Measurements from ENCODE around the gene PCDHGA1. TPM values are rescaled to one million over a fixed set of nuclear protein-coding genes. Genes with fewer than 3 reads are reported as not detected.
"Not testable (repeated sequence)": the region's sequence is repeated elsewhere in the genome, so short reads cannot be mapped to it uniquely, and the experiment has no call there.

Gene PCDHGA1
- total RNA-seq, 4 donors from 2014 or later: 0.90 to 2.5 (median 1.8) TPM

DNA sequence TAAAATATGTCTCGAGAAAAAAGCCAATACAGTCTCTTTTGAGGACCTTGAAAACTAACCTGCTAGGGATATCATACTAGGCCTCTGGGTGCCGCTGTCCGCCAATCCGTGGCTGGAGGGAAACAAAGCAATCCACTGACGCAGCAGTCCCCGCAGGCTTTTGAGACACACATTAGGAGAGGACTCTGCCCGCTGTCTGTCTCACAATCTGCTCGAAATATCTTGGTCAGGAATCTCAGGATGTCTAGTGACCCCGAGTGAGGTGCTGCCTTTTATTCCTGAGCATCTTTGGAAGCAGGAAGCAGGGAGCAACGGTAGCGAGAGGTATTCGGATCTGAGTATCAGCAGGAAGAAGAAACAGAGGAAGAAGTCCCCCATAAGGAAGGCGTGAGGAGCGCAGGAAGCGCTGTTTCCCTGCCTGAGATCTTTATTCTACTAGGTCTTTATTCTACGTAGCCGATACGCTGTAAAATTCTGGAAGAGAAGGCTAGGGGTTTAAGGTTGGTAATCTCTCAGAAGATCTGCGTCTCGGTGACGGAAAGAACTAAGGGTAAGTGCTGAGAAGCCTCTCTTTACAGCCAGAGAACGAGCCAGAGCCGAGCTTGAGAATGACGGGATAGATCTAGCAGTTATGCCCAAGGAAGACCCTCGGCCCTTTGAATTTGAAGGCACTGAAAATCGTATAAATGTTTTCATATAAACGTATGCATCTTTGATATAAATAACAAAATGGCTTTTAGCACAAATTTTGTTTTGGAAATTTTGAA lies 4.0 kb upstream of the PCDHGA1 start:
- DNase-seq (ENCODE audit: low spot score in 2 of 2): peak in 1 of 2 donors; percentile 23
- 14 to 19% methylated on average over 27 of the region's 27 CpGs for WGBS, 2 donors
- H3K9me3 ChIP-seq: peaks cover 0 to 93% (median 22%) of the 10 kb centered on the region in 4 donors
- no peaks in the 10 kb centered on the region for H3K27me3 ChIP-seq
- peak in 1 of 2 donors; percentile 52 for TF ChIP-seq EP300 (IDR thresholded peaks at IDR 0.05)
- TF ChIP-seq POLR2A (IDR thresholded peaks at IDR 0.05): peak; percentile 12 to 40
- TF ChIP-seq, protein P1, sequence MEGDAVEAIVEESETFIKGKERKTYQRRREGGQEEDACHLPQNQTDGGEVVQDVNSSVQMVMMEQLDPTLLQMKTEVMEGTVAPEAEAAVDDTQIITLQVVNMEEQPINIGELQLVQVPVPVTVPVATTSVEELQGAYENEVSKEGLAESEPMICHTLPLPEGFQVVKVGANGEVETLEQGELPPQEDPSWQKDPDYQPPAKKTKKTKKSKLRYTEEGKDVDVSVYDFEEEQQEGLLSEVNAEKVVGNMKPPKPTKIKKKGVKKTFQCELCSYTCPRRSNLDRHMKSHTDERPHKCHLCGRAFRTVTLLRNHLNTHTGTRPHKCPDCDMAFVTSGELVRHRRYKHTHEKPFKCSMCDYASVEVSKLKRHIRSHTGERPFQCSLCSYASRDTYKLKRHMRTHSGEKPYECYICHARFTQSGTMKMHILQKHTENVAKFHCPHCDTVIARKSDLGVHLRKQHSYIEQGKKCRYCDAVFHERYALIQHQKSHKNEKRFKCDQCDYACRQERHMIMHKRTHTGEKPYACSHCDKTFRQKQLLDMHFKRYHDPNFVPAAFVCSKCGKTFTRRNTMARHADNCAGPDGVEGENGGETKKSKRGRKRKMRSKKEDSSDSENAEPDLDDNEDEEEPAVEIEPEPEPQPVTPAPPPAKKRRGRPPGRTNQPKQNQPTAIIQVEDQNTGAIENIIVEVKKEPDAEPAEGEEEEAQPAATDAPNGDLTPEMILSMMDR (IDR thresholded peaks at IDR 0.05): peak; percentile 11 to 57 (median 15)
- H3K4me3 ChIP-seq: peak overlapping the region in 3 of 4 donors; percentile 3 to 47 (median 16)
- peaks cover 0 to 2% (median under 1%) of the 10 kb centered on the region in 4 donors for H3K4me1 ChIP-seq
- H3K27ac ChIP-seq: peak overlapping the region in 3 of 4 donors; percentile 41 to 69 (median 52)
- H3K36me3 ChIP-seq: peaks cover 0 to 30% (median 0%) of the 10 kb centered on the region in 3 donors

DNA sequence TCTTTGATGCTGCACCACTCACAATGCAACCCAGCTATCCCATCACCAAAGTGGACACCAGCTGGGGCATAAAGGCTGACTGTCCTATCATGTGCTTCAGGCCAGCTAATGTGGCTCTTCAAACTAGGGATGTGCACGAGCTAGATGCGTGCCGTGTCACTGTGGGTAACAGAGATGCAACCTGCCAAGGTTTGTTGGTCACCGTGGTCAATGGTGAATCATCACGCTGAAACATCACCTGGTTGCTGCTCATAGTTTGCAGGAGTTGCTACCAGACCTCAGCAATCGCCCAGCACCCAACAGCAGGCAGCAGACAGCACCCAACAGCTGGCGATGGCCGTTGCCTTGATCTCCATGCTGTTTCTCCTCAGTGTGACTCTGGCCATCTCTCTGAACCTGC lies 2.1 kb upstream of the PCDHGA1 start:
- TF ChIP-seq POLR2A (IDR thresholded peaks at IDR 0.05) (no peak), EP300 (IDR thresholded peaks at IDR 0.05) (no peak)
- TF ChIP-seq, protein P1 (IDR thresholded peaks at IDR 0.05): no peak
- no peak for DNase-seq (ENCODE audit: low spot score in 2 of 2)
- no peaks in the 10 kb centered on the region for H3K4me1 ChIP-seq
- peaks cover 0 to 93% (median 22%) of the 10 kb centered on the region in 4 donors for H3K9me3 ChIP-seq
- no peak overlapping the region for H3K27ac ChIP-seq
- H3K36me3 ChIP-seq: peaks cover 0 to 32% (median 0%) of the 10 kb centered on the region in 3 donors
- no peak overlapping the region for H3K4me3 ChIP-seq
- H3K27me3 ChIP-seq: no peaks in the 10 kb centered on the region
- WGBS, 2 donors: 92 to 93% methylated on average over 8 of the region's 8 CpGs

DNA sequence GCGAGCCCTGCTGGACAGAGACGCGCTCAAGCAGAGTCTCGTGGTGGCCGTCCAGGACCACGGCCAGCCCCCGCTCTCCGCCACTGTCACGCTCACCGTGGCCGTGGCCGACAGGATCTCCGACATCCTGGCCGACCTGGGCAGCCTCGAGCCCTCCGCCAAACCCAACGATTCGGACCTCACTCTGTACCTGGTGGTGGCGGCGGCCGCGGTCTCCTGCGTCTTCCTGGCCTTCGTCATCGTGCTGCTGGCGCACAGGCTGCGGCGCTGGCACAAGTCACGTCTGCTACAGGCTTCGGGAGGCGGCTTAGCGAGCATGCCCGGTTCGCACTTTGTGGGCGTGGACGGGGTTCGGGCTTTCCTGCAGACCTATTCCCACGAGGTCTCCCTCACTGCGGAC lies 2.3 kb downstream of the PCDHGA1 start:
- 39 to 40% methylated on average over 24 to 32 of the region's 39 CpGs for WGBS, 2 donors
- not testable (repeated sequence) for H3K4me3 ChIP-seq; H3K27ac ChIP-seq; H3K4me1 ChIP-seq; DNase-seq (ENCODE audit: low spot score in 2 of 2); H3K27me3 ChIP-seq
- peaks cover 0 to 98% (median 26%) of the 10 kb centered on the region in 4 donors for H3K9me3 ChIP-seq
- peaks cover 0 to 17% (median 0%) of the 10 kb centered on the region in 3 donors for H3K36me3 ChIP-seq

DNA sequence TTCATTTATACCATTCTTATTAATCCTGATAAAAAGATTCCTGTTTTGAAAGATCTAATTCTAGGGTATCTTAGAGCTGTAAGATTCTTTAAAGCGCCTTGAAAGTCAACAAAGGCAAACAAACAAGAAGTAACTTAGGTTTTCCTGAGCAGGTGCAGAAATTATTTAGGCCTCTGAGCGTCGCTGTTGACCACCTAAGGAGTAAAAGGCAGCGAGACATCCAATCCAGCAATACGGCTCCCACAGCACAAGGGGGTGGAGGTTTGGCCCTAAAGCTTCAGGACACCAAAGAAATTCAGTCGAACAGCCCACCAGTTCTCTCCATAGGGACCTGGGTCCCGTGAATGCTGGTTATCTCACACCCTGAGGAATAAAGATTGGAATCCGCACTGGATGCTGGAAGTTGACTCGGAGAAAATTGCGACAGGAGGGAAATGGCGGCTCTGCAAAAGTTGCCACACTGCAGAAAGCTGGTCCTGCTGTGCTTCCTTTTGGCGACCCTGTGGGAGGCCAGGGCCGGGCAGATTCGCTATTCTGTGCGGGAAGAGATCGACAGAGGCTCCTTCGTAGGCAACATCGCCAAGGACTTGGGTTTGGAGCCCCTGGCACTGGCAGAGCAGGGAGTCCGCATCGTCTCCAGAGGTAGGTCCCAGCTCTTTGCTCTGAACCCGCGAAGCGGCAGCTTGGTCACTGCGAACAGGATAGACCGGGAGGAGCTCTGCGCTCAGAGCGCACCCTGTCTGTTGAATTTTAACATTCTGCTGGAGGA lies 8.4 kb downstream of the PCDHGA1 start, which contains the start of gene PCDHGA2:
TSS of gene PCDHGA2 (plus strand) at position 223 of the 769 bp plus-strand sequence.
- TF ChIP-seq POLR2A (IDR thresholded peaks at IDR 0.05): no peak
- TF ChIP-seq, protein P1 (IDR thresholded peaks at IDR 0.05): peak in 4 of 5 experiments; percentile 22 to 53 (median 37)
- H3K27ac ChIP-seq: peak within 1 kb of the TSS in 1 of 4 donors; percentile 58
- peaks cover 0 to 3% (median 0%) of the 10 kb centered on the region in 3 donors for H3K36me3 ChIP-seq
- no peaks in the 10 kb centered on the region for H3K27me3 ChIP-seq
- peak within 1 kb of the TSS in 3 of 4 donors; percentile 14 to 45 (median 21) for H3K4me3 ChIP-seq
- WGBS, 2 donors: 16% methylated on average over 27 of the region's 27 CpGs
- peaks cover 4 to 100% (median 37%) of the 10 kb centered on the region in 4 donors for H3K9me3 ChIP-seq
- DNase-seq (ENCODE audit: low spot score in 2 of 2): peak in 1 of 2 donors; percentile 44
- H3K4me1 ChIP-seq: no peaks in the 10 kb centered on the region

- not testable (repeated sequence) for H3K4me1 ChIP-seq; H3K27me3 ChIP-seq; H3K36me3 ChIP-seq; H3K4me3 ChIP-seq; DNase-seq (ENCODE audit: low spot score in 2 of 2); H3K27ac ChIP-seq
- WGBS, 2 donors: 74% methylated on average over 25 to 29 of the region's 45 CpGs
- peaks cover 7 to 100% (median 40%) of the 10 kb centered on the region in 4 donors for H3K9me3 ChIP-seq
Observed at GRCh38 chr5:141340781-141341354, 10.6 kb downstream of the PCDHGA1 start.

All from tibial nerve (tissue), 4 donors.